PC-9 (cell line): ENCODE data around the gene RNF41. TPM values are rescaled to one million over a fixed set of nuclear protein-coding genes. Genes with fewer than 3 reads are reported as not detected.

Experiments
- BruUV-seq: library from RNA; stranded (reverse); fragments of 400-500 nt; replicated peaks from 2 replicates; lab custom pipeline; 2021; lab: Mats Ljungman, UMichigan
- CTCF ChIA-PET: fragments of 300-600 bp; sonication (Branson Sonifier 250); formaldehyde crosslinking; loops from one replicate; lab custom pipeline; 2022; ENCODE audit warnings: antibody characterized with exemption; lab: Charles Lee
- POLR2A ChIA-PET: fragments of 300-600 bp; sonication (Branson Sonifier 250); formaldehyde crosslinking; loops from one replicate; lab custom pipeline; 2022; ENCODE audit warnings: antibody characterized with exemption; ENCODE audit not compliant: unreplicated experiment; lab: Charles Lee
- DNase-seq, 2 experiments: peaks; one replicate each; pipeline versions ENCODE4 v3.0.0 to v3.0.0-alpha.2; 2015 to 2022; ENCODE audit warnings: mixed read lengths in 1 of 2
- H2AFZ ChIP-seq: fragments of 200-600 bp; sonication (generic); 2 replicates; pipeline ENCODE4 v1.8.1; 2017; ENCODE audit warnings: antibody characterized with exemption
- H3F3A ChIP-seq: fragments of 200-600 bp; sonication (generic); 2 replicates; pipeline ENCODE4 v1.8.1; 2017; ENCODE audit warnings: antibody characterized with exemption, mild to moderate bottlenecking, low read depth; ENCODE audit not compliant: insufficient read depth
- H3K27ac ChIP-seq: fragments of 200-600 bp; sonication (generic); 2 replicates; pipeline ENCODE4 v1.6.1; 2016; ENCODE audit warnings: mixed run types
- H3K27me3 ChIP-seq: fragments of 200-600 bp; sonication (generic); 2 replicates; pipeline ENCODE4 v1.6.1; 2016; ENCODE audit warnings: low read depth, mixed run types; ENCODE audit not compliant: insufficient read depth
- H3K36me3 ChIP-seq: fragments of 200-600 bp; sonication (generic); 2 replicates; pipeline ENCODE4 v1.6.1; 2016; ENCODE audit warnings: low read depth, mixed run types
- H3K4me1 ChIP-seq: fragments of 200-600 bp; sonication (generic); replicated peaks from 2 replicates; pipeline ENCODE4 v1.6.1; 2016; ENCODE audit warnings: mixed run types; ENCODE audit not compliant: insufficient read depth
- H3K4me2 ChIP-seq: fragments of 200-600 bp; sonication (generic); 2 replicates; pipeline ENCODE4 v1.6.1; 2017; ENCODE audit warnings: mixed run types
- H3K4me3 ChIP-seq: fragments of 200-600 bp; sonication (generic); 2 replicates; pipeline ENCODE4 v1.6.1; 2016; ENCODE audit warnings: mixed run types
- H3K79me2 ChIP-seq: fragments of 200-600 bp; sonication (generic); 2 replicates; pipeline ENCODE4 v1.6.1; 2017; ENCODE audit warnings: low read depth, mixed run types
- H3K9me2 ChIP-seq: fragments of 200-600 bp; sonication (generic); 2 replicates; pipeline ENCODE4 v1.8.1; 2017; ENCODE audit warnings: mild to moderate bottlenecking; ENCODE audit not compliant: insufficient read depth
- H3K9me3 ChIP-seq: fragments of 200-600 bp; sonication (generic); 2 replicates; pipeline ENCODE4 v1.8.1; 2016; ENCODE audit warnings: low read depth; ENCODE audit not compliant: insufficient read depth
- H4K20me1 ChIP-seq: fragments of 200-600 bp; sonication (generic); 2 replicates; pipeline ENCODE4 v1.8.1; 2017; ENCODE audit not compliant: insufficient read depth
- CTCF ChIP-seq: fragments of 200-600 bp; sonication (generic); conservative IDR thresholded peaks from 2 replicates; pipeline ENCODE4 v1.6.1; 2017; ENCODE audit warnings: mixed run types, antibody characterized with exemption, mild to moderate bottlenecking, moderate library complexity
- EZH2 ChIP-seq: fragments of 200-600 bp; sonication (generic); IDR thresholded peaks from 2 replicates; pipeline ENCODE4 v1.8.0; 2017; ENCODE audit warnings: antibody characterized with exemption, low read depth
- intact Hi-C: fragments of 100-400 bp; cut with micrococcal nuclease; formaldehyde crosslinking; loops from one replicate; pipeline ENCODE4 v1.10.0; 2022; ENCODE audit not compliant: unreplicated experiment
- total RNA-seq: library from RNA; stranded (reverse); gene quantifications from 2 replicates; pipeline ENCODE4 v1.2.3, GENCODE V29; 2021

The RNF41 gene
- total RNA-seq, 1 experiment from 2014 or later: 33.4 TPM

GRCh38 chr12:56223571-56224101 is 1.9 kb upstream of the RNF41 start:
- Histone ChIP-seq H4K20me1 (no peaks in the 10 kb centered on the region), H3F3A (peaks cover 30% of the 10 kb centered on the region; the same call in 1 of the 2 replicates), H3K79me2 (peaks cover 18% of the 10 kb centered on the region), H3K4me3 (peak overlapping the region; percentile 91; the same call in 1 of the 2 replicates), H3K9me3 (no peaks in the 10 kb centered on the region), H2AFZ (peak overlapping the region; percentile 77), H3K36me3 (no peaks in the 10 kb centered on the region), H3K9me2 (no peaks in the 10 kb centered on the region), H3K4me1 (peaks cover 27% of the 10 kb centered on the region), H3K27ac (no peak overlapping the region), H3K27me3 (no peaks in the 10 kb centered on the region), H3K4me2 (peak overlapping the region; percentile 91)
- ChIA-PET CTCF (no interaction called here), POLR2A (no interaction called here)
- intact Hi-C loops: loop anchor here (1.0 to 5.0 kb wide), 4 partner anchors 30 to 181 kb away; partner anchors contain the start of genes COQ10A and RPS26
- no peak for DNase-seq
- no TSS peak for BruUV-seq
- no peak for TF ChIP-seq CTCF
- no peak for TF ChIP-seq EZH2

- ChIA-PET POLR2A (interaction anchor here (0.6 kb wide), 3 partner anchors 19 to 215 kb away, joined by 3 to 15 read pairs (median 10); no protein-coding TSS in a partner anchor), CTCF (interaction anchor here (0.6 to 2.0 kb wide), 10 partner anchors 9 to 250 kb away, joined by 3 to 14 read pairs (median 3); partner anchors contain the start of genes ESYT1 and SMARCC2)
- Histone ChIP-seq H3K27ac (peak overlapping the region; percentile 64), H2AFZ (peak overlapping the region; percentile 89), H3F3A (peaks cover 30% of the 10 kb centered on the region; the same call in 1 of the 2 replicates), H3K27me3 (no peaks in the 10 kb centered on the region), H3K9me2 (no peaks in the 10 kb centered on the region), H3K4me2 (peak overlapping the region; percentile 77), H3K79me2 (peaks cover 22% of the 10 kb centered on the region), H3K4me1 (peaks cover 27% of the 10 kb centered on the region), H4K20me1 (no peaks in the 10 kb centered on the region), H3K36me3 (no peaks in the 10 kb centered on the region), H3K9me3 (no peaks in the 10 kb centered on the region), H3K4me3 (peak overlapping the region; percentile 88)
- BruUV-seq: no TSS peak
- no peak for DNase-seq
- intact Hi-C loops: loop anchor here (1.0 to 5.0 kb wide), 3 partner anchors 44 to 180 kb away; partner anchors contain the start of genes COQ10A, CS and RPS26
- TF ChIP-seq EZH2 (no peak), CTCF (no peak; the same call in 1 of the 2 replicates)
These were observed 791 bp upstream of the RNF41 start for GRCh38 chr12:56222531-56222895.

- Histone ChIP-seq H3F3A (peaks cover 27% of the 10 kb centered on the region; the same call in 1 of the 2 replicates), H3K27ac (peak overlapping the region; percentile 64), H3K9me3 (no peaks in the 10 kb centered on the region), H3K27me3 (no peaks in the 10 kb centered on the region), H3K4me2 (peak overlapping the region; percentile 87), H3K4me1 (peaks cover 27% of the 10 kb centered on the region), H4K20me1 (no peaks in the 10 kb centered on the region), H2AFZ (peak overlapping the region; percentile 82), H3K36me3 (no peaks in the 10 kb centered on the region), H3K4me3 (peak overlapping the region; percentile 88), H3K9me2 (no peaks in the 10 kb centered on the region), H3K79me2 (peaks cover 24% of the 10 kb centered on the region)
- CTCF ChIA-PET: interaction anchor here (0.5 to 2.0 kb wide), 14 partner anchors 24 to 947 kb away, joined by 3 to 14 read pairs (median 3); partner anchors contain the start of genes ESYT1, RBMS2, SMARCC2 and STAT2
- POLR2A ChIA-PET: interaction anchor here (0.5 to 1.0 kb wide), 12 partner anchors 19 to 415 kb away, joined by 3 to 23 read pairs (median 4); partner anchors contain the start of genes ORMDL2, SMARCC2 and STAT2
- TF ChIP-seq EZH2: no peak
- TF ChIP-seq CTCF: no peak
- intact Hi-C loops: loop anchor here (1.0 to 5.0 kb wide), 2 partner anchors 24 to 179 kb away; partner anchors contain the start of gene RPS26
- no TSS peak for BruUV-seq
- DNase-seq: peak in 1 of 2 experiments; percentile 59
These were observed 428 bp downstream of the RNF41 start for GRCh38 chr12:56221232-56221756.
